HCT116 (cell line): Measurements from ENCODE around the gene FN3KRP. TPM values are rescaled to one million over a fixed set of nuclear protein-coding genes. Genes with fewer than 3 reads are reported as not detected.

Experiments
- ATAC-seq: fragments of 200-7000 bp; cut with Tn5 transposase; 2 replicates; pipeline ENCODE4 v1.9.1; 2020; ENCODE audit warnings: mild to moderate bottlenecking, moderate library complexity
- BruUV-seq: library from RNA; stranded (reverse); fragments of 400-500 nt; replicated peaks from 2 replicates; lab custom pipeline; 2021; lab: Mats Ljungman, UMichigan
- CTCF ChIA-PET: fragments of 300-600 bp; sonication (Branson Sonifier 250); formaldehyde crosslinking; loops from one replicate; lab custom pipeline; 2021; ENCODE audit warnings: antibody characterized with exemption; lab: Charles Lee
- POLR2A ChIA-PET: fragments of 300-600, 350-600 bp; sonication (Branson Sonifier 250); formaldehyde crosslinking; loops from one replicate; lab custom pipeline; 2021; ENCODE audit warnings: antibody characterized with exemption; lab: Charles Lee
- RAD21 ChIA-PET, 2 experiments: fragments of 300-600 bp; sonication (Branson Sonifier 250); formaldehyde crosslinking; loops; one replicate each; lab custom pipeline; 2023; ENCODE audit warnings: low total read pairs in 2 of 2; ENCODE audit not compliant: uncharacterized antibody in 2 of 2, unreplicated experiment in 2 of 2, low non-redundant PET in 1 of 2; lab: Charles Lee
- DNase-seq: peaks from one replicate; pipeline ENCODE4 v3.0.0-alpha.2; 2010; ENCODE audit warnings: low read depth, low spot score
- H2AFZ ChIP-seq: fragments of 200-600 bp; shearing (Covaris generic), sonication (generic); 2 replicates; pipeline ENCODE4 v1.6.1; 2017; ENCODE audit warnings: low read depth, mixed run types, mixed read lengths, antibody characterized with exemption, low read length; ENCODE audit not compliant: poor library complexity, severe bottlenecking
- H3K27ac ChIP-seq: 2 replicates; pipeline ENCODE4 v1.5.1; 2012; ENCODE audit warnings: low read depth, low read length
- H3K27me3 ChIP-seq: fragments of 200-600 bp; sonication (generic); 2 replicates; pipeline ENCODE4 v1.6.1; 2016; ENCODE audit warnings: mixed run types, low read length, mixed read lengths; ENCODE audit not compliant: insufficient read depth
- H3K36me3 ChIP-seq, 2 experiments: fragments of 200-500 bp in 1 of 2; fragments of 200-600 bp in 1 of 2; sonication (Bioruptor generic) in 1 of 2; sonication (generic) in 1 of 2; 2 replicates each; pipeline versions ENCODE4 v1.5.1 to v1.6.1; 2014 to 2016; ENCODE audit warnings: low read length in 2 of 2, inconsistent platforms in 1 of 2, mixed read lengths in 1 of 2, mixed run types in 1 of 2; ENCODE audit not compliant: insufficient read depth in 2 of 2, control insufficient read depth in 1 of 2
- H3K4me1 ChIP-seq, 2 experiments: fragments of 200-600 bp in 1 of 2; sonication (generic) in 1 of 2; 2 replicates each; pipeline versions ENCODE4 v1.5.1 to v1.6.1; 2012 to 2017; ENCODE audit warnings: low read length in 2 of 2, inconsistent platforms in 1 of 2, mild to moderate bottlenecking in 1 of 2, mixed read lengths in 1 of 2, mixed run types in 1 of 2, moderate library complexity in 1 of 2; ENCODE audit not compliant: insufficient read depth in 2 of 2, control insufficient read depth in 1 of 2
- H3K4me2 ChIP-seq: fragments of 200-600 bp; sonication (generic); 2 replicates; pipeline ENCODE4 v1.6.1; 2017; ENCODE audit warnings: mixed run types, low read length, mixed read lengths
- H3K4me3 ChIP-seq, 2 experiments: fragments of 200-600 bp in 1 of 2; sonication (generic) in 1 of 2; replicated peaks in 1 of 2; 2 replicates each; pipeline ENCODE4 v1.5.1; 2011 to 2016; ENCODE audit warnings: low read length in 2 of 2, control low read depth in 1 of 2, low read depth in 1 of 2, mild to moderate bottlenecking in 1 of 2, mixed read lengths in 1 of 2, mixed run types in 1 of 2
- H3K79me2 ChIP-seq: fragments of 200-600 bp; sonication (generic); 2 replicates; pipeline ENCODE4 v1.6.1; 2017; ENCODE audit warnings: mild to moderate bottlenecking, mixed run types, low read length, moderate library complexity, mixed read lengths; ENCODE audit not compliant: insufficient read depth
- H3K9ac ChIP-seq: fragments of 200-600 bp; sonication (generic); 2 replicates; pipeline ENCODE4 v1.6.1; 2016; ENCODE audit warnings: low read length, mixed read lengths
- H3K9me2 ChIP-seq: fragments of 200-600 bp; sonication (generic), shearing (Covaris generic); 2 replicates; pipeline ENCODE4 v1.6.1; 2017; ENCODE audit warnings: mixed run types, mild to moderate bottlenecking, moderate library complexity; ENCODE audit not compliant: insufficient read depth
- H3K9me3 ChIP-seq, 2 experiments: fragments of 200-500 bp in 1 of 2; fragments of 200-600 bp in 1 of 2; sonication (Bioruptor generic) in 1 of 2; sonication (generic) in 1 of 2; 2 replicates each; pipeline ENCODE4 v1.6.1; 2014 to 2017; ENCODE audit warnings: low read length in 2 of 2, mixed read lengths in 2 of 2, inconsistent platforms in 1 of 2, low read depth in 1 of 2, mild to moderate bottlenecking in 1 of 2, mixed run types in 1 of 2, moderate library complexity in 1 of 2; ENCODE audit not compliant: control insufficient read depth in 1 of 2, insufficient read depth in 1 of 2
- H4K20me1 ChIP-seq: fragments of 200-600 bp; sonication (generic), shearing (Covaris generic); 2 replicates; pipeline ENCODE4 v1.6.1; 2017; ENCODE audit warnings: mixed run types, mild to moderate bottlenecking, moderate library complexity; ENCODE audit not compliant: insufficient read depth
- CBX3 ChIP-seq: IDR thresholded peaks from 2 replicates; pipeline ENCODE4 v1.6.1; 2012; ENCODE audit warnings: low read depth
- CEBPB ChIP-seq: IDR thresholded peaks from 2 replicates; pipeline ENCODE4 v1.6.1; 2012; ENCODE audit warnings: low read depth
- EGR1 ChIP-seq: IDR thresholded peaks from 2 replicates; pipeline ENCODE4 v1.6.1; 2012; ENCODE audit warnings: low read depth
- ELF1 ChIP-seq: IDR thresholded peaks from 2 replicates; pipeline ENCODE4 v1.6.1; 2012; ENCODE audit warnings: low read depth, borderline replicate concordance
- EZH2 ChIP-seq: fragments of 200-600 bp; sonication (generic); IDR thresholded peaks from 2 replicates; pipeline ENCODE4 v1.6.1; 2017; ENCODE audit warnings: antibody characterized with exemption, mixed run types
- EZH2phosphoT487 ChIP-seq: fragments of 200-600 bp; IDR thresholded peaks from 2 replicates; pipeline ENCODE4 v1.6.1; 2018; ENCODE audit warnings: antibody characterized with exemption, borderline replicate concordance
- FOSL1 ChIP-seq: IDR thresholded peaks from 2 replicates; pipeline ENCODE4 v1.6.1; 2012; ENCODE audit warnings: low read depth
- POLR2AphosphoS5 ChIP-seq: IDR thresholded peaks from 2 replicates; pipeline ENCODE4 v1.6.1; 2011; ENCODE audit warnings: mild to moderate bottlenecking, low read depth, low read length, moderate library complexity
- REST ChIP-seq: IDR thresholded peaks from 2 replicates; pipeline ENCODE4 v1.6.1; 2012; ENCODE audit warnings: low read depth
- SP1 ChIP-seq: IDR thresholded peaks from 2 replicates; pipeline ENCODE4 v1.6.1; 2012; ENCODE audit warnings: low read depth
- TCF7L2 ChIP-seq: IDR thresholded peaks from 2 replicates; pipeline ENCODE4 v1.7.0; 2011; ENCODE audit warnings: borderline replicate concordance, inconsistent platforms; ENCODE audit not compliant: insufficient read depth, insufficient read length; ENCODE audit errors: extremely low read depth
- ZFX ChIP-seq: fragments of 450-650 bp; IDR thresholded peaks from 2 replicates; pipeline ENCODE4 v1.6.1; 2017
- intact Hi-C: fragments of 100-400 bp; cut with micrococcal nuclease; formaldehyde crosslinking; loops from 2 replicates; pipeline ENCODE4 v1.10.0; 2022
- total RNA-seq: library from RNA; stranded (reverse); gene quantifications from one replicate; pipeline ENCODE4 v1.2.1, GENCODE V29; 2021; ENCODE audit not compliant: unreplicated experiment

FN3KRP gene
- total RNA-seq, 1 experiment from 2014 or later: 35.2 TPM

GRCh38 chr17:82704886-82705285 lies 11.6 kb upstream of the FN3KRP start:
- Histone ChIP-seq H3K27ac (no peak overlapping the region), H3K36me3 (no peaks in the 10 kb centered on the region), H4K20me1 (no peaks in the 10 kb centered on the region), H3K27me3 (no peaks in the 10 kb centered on the region), H3K9me3 (no peaks in the 10 kb centered on the region), H3K4me1 (peaks cover 0 to 14% of the 10 kb centered on the region in 2 experiments; a peak in 3 of 4 replicates), H3K4me3 (no peak overlapping the region), H3K4me2 (no peak overlapping the region), H3K9ac (no peak overlapping the region), H2AFZ (no peak overlapping the region), H3K79me2 (no peaks in the 10 kb centered on the region), H3K9me2 (no peaks in the 10 kb centered on the region)
- no peak for ATAC-seq
- intact Hi-C loops: no loop called here
- BruUV-seq: no TSS peak
- DNase-seq: no peak
- CTCF ChIA-PET: no interaction called here
- TF ChIP-seq CBX3 (no peak), ELF1 (no peak), TCF7L2 (no peak), POLR2AphosphoS5 (no peak), CEBPB (no peak), EGR1 (no peak), ZFX (no peak)
- RAD21 ChIA-PET: no interaction called here
- POLR2A ChIA-PET: no interaction called here

- H3K9me2 ChIP-seq: no peaks in the 10 kb centered on the region
- H3K79me2 ChIP-seq: no peaks in the 10 kb centered on the region
- no peaks in the 10 kb centered on the region for H4K20me1 ChIP-seq
- ChIA-PET POLR2A (no interaction called here), RAD21 (no interaction called here), CTCF (no interaction called here)
- H3K36me3 ChIP-seq: no peaks in the 10 kb centered on the region
- ATAC-seq (no peak), DNase-seq (no peak)
- TF ChIP-seq EZH2 (no peak), CEBPB (no peak), EZH2phosphoT487 (no peak), FOSL1 (no peak), SP1 (no peak), REST (no peak)
- H3K27ac ChIP-seq: no peak overlapping the region
- no peak overlapping the region for H3K4me3 ChIP-seq
- H3K4me2 ChIP-seq: no peak overlapping the region
- no peaks in the 10 kb centered on the region for H3K27me3 ChIP-seq
- intact Hi-C loops: no loop called here
- no peak overlapping the region for H2AFZ ChIP-seq
- no peaks in the 10 kb centered on the region for H3K9me3 ChIP-seq
- BruUV-seq: no TSS peak
- no peak overlapping the region for H3K9ac ChIP-seq
- H3K4me1 ChIP-seq: peaks cover 0 to 14% of the 10 kb centered on the region in 2 experiments; a peak in 3 of 4 replicates
Measured at GRCh38 chr17:82705756-82706155, 10.8 kb upstream of the FN3KRP start.
